ENCODE data around the gene SACM1L. TPM values are rescaled to one million over a fixed set of nuclear protein-coding genes. Genes with fewer than 3 reads are reported as not detected.

The SACM1L gene
- total and polyA plus RNA-seq, 2 donors (not counting 3 experiments of a cell fraction or from before 2014, with no cell fraction given), result 11.9 to 39.9 TPM

DNA sequence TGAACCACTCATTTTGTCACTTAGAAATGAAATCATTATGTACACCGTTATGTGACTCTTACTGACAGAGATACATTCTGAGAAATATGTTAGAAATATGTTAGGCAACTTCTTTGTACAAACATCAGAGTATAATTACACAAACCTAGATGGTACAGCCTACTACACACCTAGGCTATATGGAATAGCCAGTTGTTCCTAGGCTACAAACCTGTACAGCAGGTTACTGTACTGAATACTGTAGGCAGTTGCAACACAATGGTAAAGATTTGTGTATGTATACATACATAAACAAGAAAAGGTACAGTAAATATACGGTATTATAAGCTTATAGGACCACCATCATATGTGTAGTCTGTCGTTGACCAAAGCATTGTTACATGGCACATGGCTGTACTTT is 3.7 kb downstream of the SACM1L start:
- Histone ChIP-seq H3K4me2 (ENCODE audit: insufficient read depth, low read length) (no peak overlapping the region), H3K4me3 (replicated peaks in 1 of 3; ENCODE audit: insufficient read depth in 1 of 3, low read depth in 1 of 3, low read length in 3 of 3) (no peak overlapping the region), H3K9me1 (replicated peaks; ENCODE audit: control insufficient read depth, extremely low read depth, insufficient read depth, low read length) (no peaks in the 10 kb centered on the region), H3K36me3 (ENCODE audit: control insufficient read depth in 2 of 2, extremely low read depth in 1 of 2, insufficient read depth in 2 of 2, low read length in 2 of 2) (peaks cover 0 to 6% of the 10 kb centered on the region in 2 experiments), H3K79me2 (ENCODE audit: control insufficient read depth, insufficient read depth, low read length) (peaks cover 81% of the 10 kb centered on the region), H3K27ac (ENCODE audit: insufficient read depth, low read depth, low read length) (no peak overlapping the region), H2AFZ (ENCODE audit: low read depth, low read length) (no peak overlapping the region), H3K4me1 (ENCODE audit: control insufficient read depth, extremely low read depth, insufficient read depth, low read length) (peaks cover 35% of the 10 kb centered on the region), H4K20me1 (replicated peaks; ENCODE audit: control insufficient read depth, extremely low read depth, insufficient read depth, low read length) (no peaks in the 10 kb centered on the region), H3K9ac (replicated peaks; ENCODE audit: extremely low read depth, insufficient read depth, low read length) (no peak overlapping the region), H3K27me3 (ENCODE audit: control insufficient read depth in 2 of 2, insufficient read depth in 2 of 2, low read length in 2 of 2) (no peaks in the 10 kb centered on the region), H3K9me3 (replicated peaks; ENCODE audit: control insufficient read depth, insufficient read depth, low read length) (no peaks in the 10 kb centered on the region)
- FAIRE-seq (no peak), DNase-seq (ENCODE audit: low read depth, low spot score) (no peak)
- intact Hi-C loops (cut with micrococcal nuclease) (no loop called here), dilution Hi-C loops (cut with MboI; ENCODE audit: extremely low pct_ligation_motif_present, low sequenced_read_pairs) (no loop called here)
- CTCF ChIA-PET, result interaction anchor here (1.7 kb wide), 1 partner anchor 57 kb away, joined by 3 read pairs; no protein-coding TSS in a partner anchor
- TF ChIP-seq, protein P1, sequence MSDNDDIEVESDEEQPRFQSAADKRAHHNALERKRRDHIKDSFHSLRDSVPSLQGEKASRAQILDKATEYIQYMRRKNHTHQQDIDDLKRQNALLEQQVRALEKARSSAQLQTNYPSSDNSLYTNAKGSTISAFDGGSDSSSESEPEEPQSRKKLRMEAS (IDR thresholded peaks at IDR 0.05; ENCODE audit: insufficient read depth, insufficient read length), result no peak
- TF ChIP-seq FOS (IDR thresholded peaks at IDR 0.05; ENCODE audit: borderline replicate concordance, insufficient read depth, low read length) (no peak), JUN (IDR thresholded peaks at IDR 0.05; ENCODE audit: borderline replicate concordance, insufficient read depth, insufficient read length, low read depth) (no peak), GATA2 (IDR thresholded peaks at IDR 0.05; ENCODE audit: insufficient read depth, insufficient read length, low read depth, low read length) (no peak), POLR2AphosphoS5 (IDR thresholded peaks at IDR 0.05; ENCODE audit: insufficient read depth, low read depth, low read length) (no peak), EZH2 (IDR thresholded peaks at IDR 0.05; ENCODE audit: borderline replicate concordance, low read depth, low read length, severe bottlenecking) (no peak), POLR2A (IDR thresholded peaks at IDR 0.05; ENCODE audit: low read depth, low read length) (no peak), MYC (IDR thresholded peaks at IDR 0.05; ENCODE audit: low read depth, low read length) (no peak)
- TF ChIP-seq, protein P2, sequence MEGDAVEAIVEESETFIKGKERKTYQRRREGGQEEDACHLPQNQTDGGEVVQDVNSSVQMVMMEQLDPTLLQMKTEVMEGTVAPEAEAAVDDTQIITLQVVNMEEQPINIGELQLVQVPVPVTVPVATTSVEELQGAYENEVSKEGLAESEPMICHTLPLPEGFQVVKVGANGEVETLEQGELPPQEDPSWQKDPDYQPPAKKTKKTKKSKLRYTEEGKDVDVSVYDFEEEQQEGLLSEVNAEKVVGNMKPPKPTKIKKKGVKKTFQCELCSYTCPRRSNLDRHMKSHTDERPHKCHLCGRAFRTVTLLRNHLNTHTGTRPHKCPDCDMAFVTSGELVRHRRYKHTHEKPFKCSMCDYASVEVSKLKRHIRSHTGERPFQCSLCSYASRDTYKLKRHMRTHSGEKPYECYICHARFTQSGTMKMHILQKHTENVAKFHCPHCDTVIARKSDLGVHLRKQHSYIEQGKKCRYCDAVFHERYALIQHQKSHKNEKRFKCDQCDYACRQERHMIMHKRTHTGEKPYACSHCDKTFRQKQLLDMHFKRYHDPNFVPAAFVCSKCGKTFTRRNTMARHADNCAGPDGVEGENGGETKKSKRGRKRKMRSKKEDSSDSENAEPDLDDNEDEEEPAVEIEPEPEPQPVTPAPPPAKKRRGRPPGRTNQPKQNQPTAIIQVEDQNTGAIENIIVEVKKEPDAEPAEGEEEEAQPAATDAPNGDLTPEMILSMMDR (IDR thresholded peaks at IDR 0.05; ENCODE audit: extremely low read depth in 1 of 2, insufficient read depth in 1 of 2, low read depth in 1 of 2, low read length in 2 of 2), result no peak
- BruUV-seq (replicated peaks), result no TSS peak
- POLR2A ChIA-PET, result no interaction called here

Measured in endothelial cell of umbilical vein (primary cell).